AG09309 (cell line): ENCODE data around the gene MMP14.
"Not testable (repeated sequence)": the region's sequence is repeated elsewhere in the genome, so short reads cannot be mapped to it uniquely, and the experiment has no call there.

ENCODE experiments used
- DNase-seq: peaks from one replicate; pipeline ENCODE4 v3.0.0-alpha.2; 2010; ENCODE audit warnings: low read depth
- H3K4me3 ChIP-seq: 2 replicates; pipeline ENCODE4 v1.5.1; 2011; ENCODE audit warnings: mild to moderate bottlenecking, low read depth, low read length, moderate library complexity; ENCODE audit not compliant: control insufficient read depth
- CTCF ChIP-seq: IDR thresholded peaks from 2 replicates; pipeline ENCODE4 v1.5.1; 2011; ENCODE audit warnings: mild to moderate bottlenecking, low read depth, low read length, inconsistent platforms; ENCODE audit not compliant: insufficient read depth, control insufficient read depth; ENCODE audit errors: missing control alignments

The MMP14 gene

DNA sequence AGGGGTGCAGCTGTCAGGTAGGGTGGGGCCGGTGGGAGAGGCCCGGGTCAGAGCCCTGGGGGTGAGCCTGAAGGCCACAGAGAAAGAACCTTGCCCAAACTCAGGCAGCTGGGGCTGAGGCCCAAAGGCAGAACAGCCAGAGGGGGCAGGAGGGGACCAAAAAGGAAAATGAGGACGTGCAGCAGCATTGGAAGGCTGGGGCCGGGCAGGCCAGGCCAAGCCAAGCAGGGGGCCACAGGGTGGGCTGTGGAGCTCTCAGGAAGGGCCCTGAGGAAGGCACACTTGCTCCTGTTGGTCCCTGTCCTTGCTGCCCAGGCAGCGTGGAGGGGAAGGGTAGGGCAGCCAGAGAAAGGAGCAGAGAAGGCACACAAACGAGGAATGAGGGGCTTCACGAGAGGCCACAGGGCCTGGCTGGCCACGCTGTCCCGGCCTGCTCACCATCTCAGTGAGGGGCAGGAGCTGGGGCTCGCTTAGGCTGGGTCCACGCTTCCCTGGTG is 10.5 kb downstream of the MMP14 start:
- no peak overlapping the region for H3K4me3 ChIP-seq
- DNase-seq: no peak
- peak; percentile 9 for TF ChIP-seq CTCF

GRCh38 chr14:22847661-22848341 is 11.4 kb downstream of the MMP14 start:
- peak; percentile 3 for TF ChIP-seq CTCF
- DNase-seq: no peak
- no peak overlapping the region for H3K4me3 ChIP-seq

- TF ChIP-seq CTCF: no peak
- no peak for DNase-seq
- H3K4me3 ChIP-seq: no peak overlapping the region
These were observed 12.2 kb downstream of the MMP14 start for GRCh38 chr14:22848351-22849164.

DNA sequence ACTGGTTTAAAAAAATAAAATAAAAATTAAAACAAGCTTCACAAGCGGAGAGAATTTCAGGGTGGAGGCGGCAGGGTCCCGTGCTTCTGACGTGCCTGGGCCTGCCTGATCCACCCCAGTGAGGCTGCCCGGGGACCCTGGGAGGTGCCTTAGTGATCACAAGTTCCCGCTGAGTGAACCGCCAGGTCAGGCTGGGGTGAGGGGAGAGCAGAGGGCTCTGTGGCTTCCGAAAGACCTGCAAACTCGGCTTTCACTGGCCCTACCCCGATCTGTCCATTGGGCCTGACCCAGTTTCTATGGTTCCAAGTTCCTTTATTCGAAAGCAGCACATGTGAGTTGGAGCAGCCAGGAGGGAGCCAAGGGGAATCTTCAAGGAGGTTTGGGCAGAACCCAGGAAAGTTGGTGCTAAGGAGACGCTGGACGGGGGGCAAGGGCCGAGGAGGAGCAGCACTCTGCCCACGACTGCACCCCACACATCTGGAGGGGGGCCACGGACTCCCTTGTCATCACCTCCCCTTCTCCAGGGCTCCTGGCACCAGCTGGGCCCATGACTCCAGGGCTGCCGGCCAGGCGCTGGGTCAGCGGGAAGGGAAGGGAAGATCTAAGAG is 12.9 kb downstream of the MMP14 start:
- H3K4me3 ChIP-seq: no peak overlapping the region
- DNase-seq: no peak
- no peak for TF ChIP-seq CTCF

DNA sequence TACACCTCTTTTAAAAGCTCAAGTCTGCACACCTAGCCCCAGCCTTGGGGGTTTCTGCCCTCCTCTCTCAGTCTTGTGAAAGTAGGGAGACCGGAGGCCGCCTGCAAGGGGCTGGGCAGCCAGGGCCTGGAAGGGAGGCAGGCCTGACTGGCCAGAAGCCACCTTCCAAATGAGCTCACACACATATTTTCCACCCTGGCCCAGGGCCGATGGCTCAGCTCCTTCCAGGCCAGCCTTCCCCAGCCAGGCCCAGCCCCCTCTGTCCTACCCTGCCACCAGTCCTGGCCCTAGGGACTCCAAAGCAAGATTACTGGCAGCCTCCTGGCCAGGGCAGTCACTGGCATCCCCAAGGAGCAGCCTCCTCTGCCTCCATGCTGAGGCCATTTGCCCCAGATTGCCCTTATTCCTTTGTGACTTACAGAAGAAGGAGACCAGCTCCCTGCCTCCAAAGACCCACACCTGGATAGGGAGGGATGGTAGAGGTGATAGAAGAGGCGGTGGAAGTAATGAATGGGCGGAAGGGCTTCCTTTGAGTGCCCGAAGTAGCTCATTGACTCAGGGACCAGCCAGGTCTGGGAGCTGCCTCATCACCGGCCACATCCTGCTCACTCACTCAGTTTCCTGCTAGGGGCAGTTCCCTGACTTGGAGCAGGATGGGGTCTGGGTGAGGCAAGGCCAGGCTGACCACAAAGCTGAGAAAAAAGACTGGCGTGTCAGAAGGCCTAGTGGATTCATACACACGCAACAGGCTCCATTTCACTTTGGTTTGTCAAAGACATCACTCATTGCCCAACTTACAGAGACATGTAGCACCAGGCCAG is 14.8 kb downstream of the MMP14 start:
- no peak for TF ChIP-seq CTCF
- peak; percentile 97 for DNase-seq
- H3K4me3 ChIP-seq: no peak overlapping the region

GRCh38 chr14:22852178-22852577 is 15.8 kb downstream of the MMP14 start:
- DNase-seq, H3K4me3 ChIP-seq: not testable (repeated sequence)

GRCh38 chr14:22852599-22852939 is 16.2 kb downstream of the MMP14 start:
- no peak overlapping the region for H3K4me3 ChIP-seq
- no peak for DNase-seq
- TF ChIP-seq CTCF: no peak
